ENCODE data around the gene FABP2. TPM values are rescaled to one million over a fixed set of nuclear protein-coding genes. Genes with fewer than 3 reads are reported as not detected.

The FABP2 gene
- total and polyA plus RNA-seq, 2 experiments from 2014 or later: not detected

- Mint-ChIP-seq H3K9me3 (no peaks in the 10 kb centered on the region), H3K36me3 (ENCODE audit: low read depth) (peaks cover 12% of the 10 kb centered on the region), H3K4me3 (no peak overlapping the region), H3K27me3 (ENCODE audit: insufficient read depth, low read depth, poor library complexity) (no peaks in the 10 kb centered on the region), H3K27ac (no peak overlapping the region), H3K4me1 (peaks cover 13% of the 10 kb centered on the region)
- H3K9me2 ChIP-seq (ENCODE audit: insufficient read depth): no peaks in the 10 kb centered on the region
- H3F3A ChIP-seq (replicated peaks; ENCODE audit: low read depth): no peaks in the 10 kb centered on the region
- no peaks in the 10 kb centered on the region for H3K27me3 ChIP-seq (ENCODE audit: insufficient read depth)
- H3K36me3 ChIP-seq (ENCODE audit: insufficient read depth): no peaks in the 10 kb centered on the region
- peaks cover 5% of the 10 kb centered on the region for H3K4me1 ChIP-seq (ENCODE audit: insufficient read depth)
- no peak overlapping the region for H3K27ac ChIP-seq (ENCODE audit: low read depth)
- TF ChIP-seq EZH2 (IDR thresholded peaks at IDR 0.05; ENCODE audit: low read depth, unreplicated experiment): no peak
- TF ChIP-seq REST (IDR thresholded peaks at IDR 0.05; ENCODE audit: unreplicated experiment): no peak
- TF ChIP-seq STAT1 (IDR thresholded peaks at IDR 0.05; ENCODE audit: unreplicated experiment): no peak
- TF ChIP-seq JUNB (IDR thresholded peaks at IDR 0.05; ENCODE audit: unreplicated experiment): no peak
- no peak for TF ChIP-seq CTCF (conservative IDR thresholded peaks at IDR 0.05; ENCODE audit: low read depth in 2 of 2)
- TF ChIP-seq ZNF114 (CRISPR knock-in tag; IDR thresholded peaks at IDR 0.05): no peak
- TF ChIP-seq ETS1 (IDR thresholded peaks at IDR 0.05): no peak
- TF ChIP-seq EZH2phosphoT487 (IDR thresholded peaks at IDR 0.05; ENCODE audit: unreplicated experiment): no peak
- TF ChIP-seq ZNF462 (CRISPR knock-in tag; IDR thresholded peaks at IDR 0.05): no peak
- no peak for TF ChIP-seq ZNF331 (CRISPR knock-in tag; IDR thresholded peaks at IDR 0.05; ENCODE audit: low read depth)
- TF ChIP-seq CREB1 (CRISPR knock-in tag; IDR thresholded peaks at IDR 0.05; ENCODE audit: low read depth): no peak
- TF ChIP-seq NANOG (IDR thresholded peaks at IDR 0.05; ENCODE audit: borderline replicate concordance): no peak
- H2AFZ ChIP-seq: no peak overlapping the region
- H3K4me2 ChIP-seq: no peak overlapping the region
- H3K79me2 ChIP-seq (replicated peaks; ENCODE audit: insufficient read depth): peaks cover 15% of the 10 kb centered on the region
- no peak overlapping the region for H3K4me3 ChIP-seq
- DNase-seq (ENCODE audit: low spot score) (no peak), ATAC-seq (no peak)
- H4K20me1 ChIP-seq (replicated peaks; ENCODE audit: insufficient read depth): no peaks in the 10 kb centered on the region
These were observed 40.5 kb downstream of the FABP2 start for GRCh38 chr4:119281393-119281792.
